ENCODE data around the gene FLRT1.

FLRT1 gene

DNA sequence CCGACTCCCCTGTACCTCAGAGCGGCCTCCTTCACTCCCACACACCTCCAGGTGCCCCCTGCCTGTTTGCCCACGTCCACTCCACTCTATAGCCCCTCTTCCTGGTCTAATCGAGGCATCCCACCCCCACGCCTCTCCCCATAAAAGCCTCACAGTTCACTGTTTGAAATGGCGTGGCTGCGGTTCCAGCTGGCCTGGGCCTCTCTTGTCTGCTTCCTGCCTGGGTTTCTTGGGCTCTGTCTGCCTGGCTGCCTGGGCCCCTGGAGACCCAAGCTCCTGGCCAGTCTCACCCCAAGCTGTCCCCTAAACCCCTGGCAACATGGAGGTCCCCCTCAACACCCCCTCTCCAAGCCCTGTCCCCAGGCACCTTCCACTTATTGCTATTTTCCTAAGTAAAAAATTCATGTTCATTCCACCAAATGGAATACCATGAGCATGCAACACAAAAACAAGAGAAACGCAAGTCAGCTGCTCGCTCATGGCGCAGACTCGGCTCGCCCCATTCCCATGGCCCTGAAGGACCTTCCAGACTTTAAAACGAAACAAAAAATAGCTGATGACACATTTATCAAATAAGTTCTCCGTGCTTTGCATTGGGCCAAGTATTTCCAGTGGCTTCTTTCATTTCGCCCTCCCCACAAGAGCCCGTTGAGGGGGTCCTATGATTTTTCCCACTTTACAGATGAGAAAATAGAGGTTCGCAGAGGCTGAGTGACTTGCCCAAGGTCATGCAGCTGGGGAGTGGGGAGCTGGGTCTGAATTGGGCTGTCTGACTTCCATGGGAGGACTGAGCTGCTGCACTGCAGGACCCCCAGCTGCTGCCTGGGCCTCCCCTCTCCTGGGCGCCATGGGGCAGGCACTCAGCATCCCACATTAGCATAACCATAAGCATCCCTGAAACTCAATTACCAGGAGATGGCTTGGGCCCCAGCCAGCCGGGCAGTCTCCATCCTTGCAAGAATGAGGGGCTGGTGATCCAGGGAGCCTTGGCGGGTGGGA is 11.7 kb upstream of the FLRT1 start:
- DNase-seq (ENCODE audit: low read depth): no peak

DNA sequence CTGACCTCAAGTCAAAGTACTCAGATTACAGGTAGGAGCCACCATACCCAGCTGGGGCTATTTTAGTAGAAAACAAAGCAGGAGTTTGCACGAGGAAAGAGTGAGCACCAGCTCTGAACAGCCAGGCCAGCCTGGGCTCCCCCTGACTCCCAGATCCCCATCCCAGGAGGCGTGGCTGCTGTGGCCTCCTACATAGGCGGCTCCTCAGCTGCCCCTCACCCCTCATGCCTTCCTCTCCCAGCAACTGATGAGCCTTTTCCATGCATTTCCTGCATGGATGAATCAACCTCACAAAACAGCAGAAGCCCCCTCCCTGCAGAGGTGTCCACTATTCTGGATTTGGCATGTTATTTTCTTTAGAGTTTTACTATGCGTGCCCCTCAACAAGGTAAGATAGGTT is 10.5 kb upstream of the FLRT1 start:
- no peak for DNase-seq (ENCODE audit: low read depth)

DNA sequence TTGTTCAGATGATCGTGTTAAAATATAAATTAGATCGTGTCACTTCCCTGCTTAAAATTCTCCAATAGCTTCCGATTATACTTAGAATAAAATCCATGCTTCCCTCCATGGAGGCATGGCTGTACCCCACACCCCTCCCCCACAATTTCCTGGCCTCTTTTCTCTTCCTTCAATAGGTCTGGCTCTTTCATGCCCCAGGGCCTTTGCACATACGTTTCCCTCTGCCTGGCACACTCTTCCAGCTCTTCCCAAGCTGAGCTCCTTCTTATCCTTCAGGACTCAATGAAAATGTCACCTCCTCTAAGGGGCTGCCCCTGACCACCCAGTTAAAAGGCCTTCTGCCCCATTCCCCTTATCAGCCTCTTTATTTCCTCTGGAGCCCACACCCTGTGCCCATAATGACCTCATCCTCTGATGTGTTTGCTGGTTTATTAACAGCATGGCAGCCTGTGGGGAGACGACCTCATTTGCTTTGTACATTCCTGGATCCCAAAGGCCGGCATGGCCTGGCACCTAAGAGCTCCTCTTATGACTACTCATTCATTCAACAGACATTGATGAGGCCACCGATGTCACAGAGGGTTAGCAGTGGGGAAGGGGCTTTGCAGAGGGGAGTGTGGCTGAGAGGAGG is 9.0 kb upstream of the FLRT1 start:
- DNase-seq (ENCODE audit: low read depth): no peak

DNA sequence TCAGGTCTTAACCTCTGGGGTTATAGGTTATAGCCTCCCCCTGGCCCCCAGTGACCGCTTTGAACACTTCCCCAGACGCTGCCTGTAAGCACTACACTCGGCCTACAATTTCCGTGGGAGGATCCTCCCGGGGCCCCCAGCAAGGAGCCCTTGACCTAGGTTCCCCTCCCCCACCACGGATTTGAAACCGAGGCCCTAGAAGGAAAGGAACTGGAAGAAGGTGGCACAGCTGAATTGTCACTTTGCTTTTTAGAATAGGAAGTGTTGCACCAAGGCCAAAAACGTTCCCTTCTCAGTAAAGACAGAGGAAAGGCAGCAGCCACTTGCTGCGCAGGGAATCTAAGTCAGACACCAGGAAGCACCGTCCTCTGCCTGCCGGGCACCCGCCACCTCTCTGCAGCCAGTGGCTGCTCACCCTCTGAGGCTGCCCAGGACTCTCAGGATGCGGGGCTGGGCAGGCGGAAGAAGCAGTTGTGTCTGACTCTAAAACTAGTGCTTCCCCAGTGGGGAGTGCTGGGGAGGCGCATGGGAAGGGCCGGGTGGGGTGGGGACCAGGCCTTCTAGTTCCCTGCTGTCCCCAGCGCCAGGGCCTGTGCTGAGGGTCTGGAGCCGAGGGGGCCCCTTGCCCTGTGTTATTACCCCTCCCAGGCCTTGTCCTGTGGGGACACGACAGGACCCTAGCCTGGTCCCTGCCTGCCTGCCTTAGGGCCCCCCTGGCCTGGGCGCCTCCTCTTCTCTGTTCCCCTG is 7.9 kb upstream of the FLRT1 start:
- no peak for DNase-seq (ENCODE audit: low read depth)

DNA sequence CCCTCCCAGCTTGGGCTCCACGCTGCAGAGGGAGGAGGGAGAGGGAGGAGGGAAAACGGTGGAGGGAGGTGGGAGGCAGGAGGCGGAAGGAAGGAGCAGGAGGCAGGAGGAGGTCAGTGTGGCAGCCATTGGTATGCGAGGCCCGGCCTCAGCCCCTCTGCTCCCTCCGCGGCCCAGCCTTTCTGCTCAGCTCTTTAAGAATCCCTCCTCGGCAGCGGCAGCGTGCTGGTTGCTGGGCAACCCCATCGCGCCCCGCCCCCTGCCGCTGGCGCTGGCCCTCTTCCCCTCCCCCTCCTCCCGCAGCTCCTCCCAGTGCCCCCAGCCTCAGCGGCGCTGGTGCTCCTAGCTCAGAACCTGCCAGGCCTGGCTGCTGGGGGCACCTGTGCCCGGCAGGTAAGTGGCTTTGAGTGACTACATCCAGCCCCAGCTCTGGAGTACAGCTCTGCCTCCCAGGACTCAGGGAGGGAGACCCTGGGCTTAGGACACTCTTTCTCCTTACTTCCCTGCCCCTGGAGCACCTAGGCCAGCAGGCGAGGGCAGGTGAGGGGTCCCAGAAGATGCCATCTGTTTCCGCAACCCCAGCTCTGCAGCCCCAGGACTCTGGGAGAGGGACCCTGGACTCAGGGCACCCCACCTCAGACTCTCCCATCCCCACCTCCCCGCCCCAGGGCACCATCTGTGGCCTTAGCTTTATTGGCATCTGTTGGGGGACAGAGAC is 7.2 kb upstream of the FLRT1 start:
- no peak for DNase-seq (ENCODE audit: low read depth)

DNA sequence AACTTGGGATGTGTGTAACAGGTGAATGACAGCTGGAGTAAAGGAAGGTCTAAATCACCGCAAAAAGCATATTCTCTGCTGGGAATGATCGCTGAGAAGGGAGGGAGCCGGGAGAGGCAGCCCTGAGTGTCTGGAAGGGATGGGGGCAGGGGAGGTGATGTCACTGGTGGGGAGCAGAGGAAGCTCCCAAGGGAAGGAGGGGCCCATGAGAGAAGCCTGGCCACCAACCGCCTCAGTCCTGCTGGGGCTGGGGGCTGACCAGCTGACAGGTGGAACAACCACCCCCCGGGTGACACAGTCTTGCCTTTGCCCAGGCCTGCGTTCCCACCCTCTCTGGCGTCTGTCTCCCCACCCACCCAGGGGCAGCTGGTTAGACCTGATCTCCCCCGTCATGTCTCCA is 6.0 kb upstream of the FLRT1 start:
- DNase-seq (ENCODE audit: low read depth): no peak

DNA sequence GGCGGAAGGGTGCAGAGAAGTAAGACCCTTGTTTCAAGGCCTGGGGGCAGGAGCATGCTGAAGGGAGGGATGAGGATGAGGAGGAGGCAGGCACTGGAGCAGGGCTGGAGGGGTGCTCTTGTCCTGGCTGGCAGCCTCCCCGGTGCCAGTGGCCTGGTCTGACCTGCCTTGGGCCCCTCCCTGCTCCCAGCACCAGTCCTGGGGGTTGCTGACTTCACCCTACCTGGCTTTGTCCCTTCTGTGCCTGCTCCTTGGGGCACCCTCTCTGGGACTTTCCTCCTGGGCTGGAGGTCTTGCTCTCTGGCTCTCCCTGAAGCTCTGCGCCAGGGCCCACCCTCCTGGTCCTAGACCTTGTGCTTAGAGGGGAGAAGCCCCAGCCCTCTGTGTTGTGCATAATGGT is 4.7 kb upstream of the FLRT1 start:
- DNase-seq (ENCODE audit: low read depth): no peak

DNA sequence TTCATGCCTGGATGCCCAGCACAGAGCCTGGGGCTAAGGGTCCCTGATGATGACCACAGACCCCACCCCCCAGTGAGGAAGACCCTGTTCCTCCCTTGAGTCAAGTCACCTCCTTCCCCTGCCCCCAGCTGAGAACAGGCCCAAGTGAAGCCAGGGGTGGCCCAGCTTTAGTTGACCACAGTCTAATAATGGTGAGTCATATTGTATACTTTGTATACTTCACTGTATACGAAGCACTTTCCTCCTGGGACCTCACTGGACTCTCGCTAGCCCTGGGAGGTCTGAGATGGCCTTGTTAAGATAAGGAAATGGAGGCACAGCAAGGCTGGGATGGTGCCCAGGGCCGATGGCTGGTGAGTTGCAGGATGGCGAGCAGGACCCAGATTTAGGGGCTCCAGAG is 3.7 kb upstream of the FLRT1 start:
- DNase-seq (ENCODE audit: low read depth): no peak

DNA sequence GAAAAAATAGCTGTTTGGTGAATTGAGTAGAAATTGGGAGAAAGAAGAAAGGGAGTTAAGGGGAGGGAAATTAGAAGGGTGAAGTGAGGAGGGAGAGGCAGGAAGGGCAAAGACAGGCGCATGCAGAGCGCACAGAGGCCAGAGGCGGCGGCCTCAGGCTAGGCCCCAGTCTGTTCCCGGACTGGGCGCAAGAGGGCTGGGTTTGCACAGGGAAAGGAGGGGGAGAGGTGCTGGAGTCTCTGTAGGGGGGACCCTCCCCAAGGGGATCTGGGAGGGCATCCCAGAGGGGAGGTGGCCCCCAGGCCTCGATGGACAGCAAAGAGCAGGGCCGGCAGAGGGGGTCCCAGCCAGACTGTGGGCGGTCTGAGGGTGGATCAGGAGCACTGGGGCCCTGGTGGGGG is 1.3 kb upstream of the FLRT1 start:
- no peak for DNase-seq (ENCODE audit: low read depth)

DNA sequence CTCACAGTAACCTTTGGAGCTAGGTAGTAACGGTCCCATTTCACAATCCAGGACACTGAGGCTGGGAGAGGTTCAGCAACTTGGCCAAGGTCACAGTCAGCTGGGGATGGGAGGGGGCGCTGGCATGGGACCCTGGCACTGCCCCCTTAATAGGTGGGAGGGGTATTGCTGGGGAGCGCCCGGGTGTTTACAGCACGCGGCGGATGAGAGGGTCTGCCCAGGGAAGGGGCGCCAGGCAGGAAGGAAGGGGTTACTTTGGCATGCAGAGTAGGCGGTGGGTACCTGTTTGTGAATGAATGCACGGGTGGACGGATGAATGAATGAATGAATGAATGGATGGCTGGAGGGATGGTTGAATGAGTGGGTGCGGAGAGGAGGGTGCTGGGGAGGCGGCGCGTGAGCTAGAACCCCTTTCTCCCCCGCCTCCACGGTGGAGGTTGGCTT is 628 bp upstream of the FLRT1 start:
- DNase-seq (ENCODE audit: low read depth): no peak

DNA sequence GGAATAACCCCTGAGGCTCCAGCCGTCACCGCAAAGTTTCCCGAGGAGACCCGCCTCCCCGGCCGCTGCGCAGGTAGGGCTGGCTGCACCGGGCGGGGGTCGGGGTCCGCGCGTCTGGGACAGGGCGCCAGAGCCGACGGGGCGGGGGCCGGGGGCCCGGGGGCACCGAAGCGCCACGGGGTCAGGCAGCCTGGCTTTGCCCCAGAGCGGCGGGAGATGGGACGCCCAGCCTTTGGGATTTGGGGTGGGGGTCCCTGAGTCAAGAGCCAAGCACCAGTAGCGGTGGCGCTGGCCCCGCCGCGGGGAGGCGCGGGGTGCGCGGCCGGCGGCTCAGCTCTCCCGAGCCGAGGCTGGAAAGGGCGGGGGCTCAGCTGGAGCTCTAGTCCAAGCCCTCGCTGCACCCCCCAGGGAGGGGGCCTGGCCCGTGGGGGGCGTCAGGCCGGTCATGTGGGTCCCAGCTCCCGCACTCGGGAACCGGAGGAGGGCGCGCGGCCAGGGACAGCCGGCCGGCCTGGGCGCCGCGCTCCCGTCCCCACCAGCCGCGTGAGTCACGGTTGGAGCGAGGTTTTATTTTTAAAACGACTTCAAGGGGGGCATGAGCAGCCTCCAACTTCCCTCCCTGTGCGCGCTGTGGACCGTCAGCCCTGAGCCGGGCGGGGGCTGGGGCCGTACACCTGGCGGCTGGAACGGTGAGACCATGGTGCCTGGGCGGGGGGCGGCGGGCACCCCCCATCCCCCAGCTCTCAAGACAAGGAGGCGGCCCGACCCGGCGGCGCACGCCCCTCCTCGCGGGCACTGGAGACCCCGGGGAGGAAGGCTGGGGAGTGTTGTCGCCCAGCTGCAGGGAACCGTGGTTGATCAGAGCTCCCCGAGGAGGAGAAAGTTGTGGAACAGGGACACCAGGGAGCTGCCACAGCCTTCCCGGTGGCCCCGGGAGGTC is 626 bp downstream of the FLRT1 start:
- DNase-seq (ENCODE audit: low read depth): no peak

DNA sequence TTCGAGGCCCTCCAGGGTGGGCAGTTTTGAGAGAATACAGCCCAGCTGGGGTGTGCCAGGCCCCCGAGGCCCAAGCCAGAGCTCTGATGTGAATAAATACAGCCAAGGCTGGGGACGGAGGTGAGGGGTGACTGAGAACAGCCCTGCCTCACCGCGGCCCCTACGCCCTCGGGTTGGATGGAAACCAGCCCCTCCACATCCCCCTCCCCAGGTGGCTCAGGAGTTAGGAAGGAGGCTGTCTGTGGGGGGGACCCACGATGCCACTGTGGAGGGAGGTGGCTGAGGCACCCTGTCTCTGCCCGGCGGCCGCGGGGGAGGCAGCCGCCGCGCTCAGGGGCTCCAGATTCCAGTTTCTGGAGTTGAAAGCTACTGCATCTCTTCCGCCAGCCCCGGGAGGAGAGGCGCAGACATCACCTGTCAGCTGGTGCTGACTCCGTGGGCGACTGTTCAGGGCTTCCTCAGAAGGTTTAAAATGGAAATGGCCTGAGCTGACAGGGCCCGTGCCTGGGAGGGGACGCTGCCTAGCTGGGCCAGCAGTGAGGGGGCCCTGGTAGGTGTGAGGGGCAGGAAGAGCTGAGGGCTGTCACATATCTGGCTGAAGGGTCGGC is 1.4 kb downstream of the FLRT1 start:
- DNase-seq (ENCODE audit: low read depth): no peak

DNA sequence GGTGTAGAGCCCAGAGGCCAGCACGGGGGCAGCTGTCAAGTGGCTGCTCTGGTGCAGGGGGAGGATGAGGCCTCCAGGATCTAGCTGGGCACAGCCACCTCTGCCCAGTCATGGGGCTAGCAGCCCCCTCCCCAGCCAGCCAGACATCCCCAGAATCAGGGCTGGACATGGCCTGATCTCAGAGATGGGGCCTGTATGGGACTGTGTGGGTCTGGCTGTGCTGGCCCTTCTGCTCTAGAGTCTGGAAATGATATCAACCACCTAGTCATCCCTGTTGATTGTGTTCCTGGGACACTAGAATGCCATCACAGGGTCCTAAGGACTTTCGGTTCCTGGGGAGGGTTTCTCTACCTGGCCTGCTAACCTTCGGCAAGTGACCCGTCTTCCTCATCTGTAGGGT is 2.8 kb downstream of the FLRT1 start:
- DNase-seq (ENCODE audit: low read depth): no peak

DNA sequence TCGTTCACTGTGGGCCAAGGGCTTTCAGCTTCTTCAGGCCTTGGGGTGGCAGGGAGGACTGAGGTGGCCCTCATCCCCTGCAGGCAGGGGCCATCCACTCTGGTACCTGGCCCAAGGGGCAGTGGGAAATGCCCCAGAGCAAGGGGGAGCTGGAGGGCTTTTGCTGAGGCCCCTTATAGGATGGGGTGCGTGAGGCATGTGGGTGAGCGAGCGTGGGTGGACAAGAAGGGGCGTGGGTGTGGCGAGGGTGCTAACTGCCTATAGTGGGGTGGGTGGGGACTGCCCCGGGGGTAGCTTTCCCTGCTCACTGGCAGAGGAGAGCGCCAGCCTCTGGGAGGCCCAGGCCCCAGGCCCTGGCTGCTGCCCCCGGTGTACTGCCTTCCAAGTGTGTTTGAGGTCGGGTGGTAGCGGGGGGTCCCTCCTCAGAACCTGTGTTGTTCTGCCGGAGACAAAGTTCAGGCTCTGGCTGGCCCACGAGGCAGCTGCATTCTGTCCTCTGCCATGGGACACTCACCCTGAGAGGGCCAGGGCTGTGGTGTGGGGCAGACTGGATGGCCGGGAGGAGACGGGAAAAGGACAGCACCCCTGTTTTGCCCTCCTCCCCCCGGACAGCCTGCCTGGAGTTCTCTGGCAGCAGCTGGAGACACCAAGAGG is 3.4 kb downstream of the FLRT1 start:
- no peak for DNase-seq (ENCODE audit: low read depth)

DNA sequence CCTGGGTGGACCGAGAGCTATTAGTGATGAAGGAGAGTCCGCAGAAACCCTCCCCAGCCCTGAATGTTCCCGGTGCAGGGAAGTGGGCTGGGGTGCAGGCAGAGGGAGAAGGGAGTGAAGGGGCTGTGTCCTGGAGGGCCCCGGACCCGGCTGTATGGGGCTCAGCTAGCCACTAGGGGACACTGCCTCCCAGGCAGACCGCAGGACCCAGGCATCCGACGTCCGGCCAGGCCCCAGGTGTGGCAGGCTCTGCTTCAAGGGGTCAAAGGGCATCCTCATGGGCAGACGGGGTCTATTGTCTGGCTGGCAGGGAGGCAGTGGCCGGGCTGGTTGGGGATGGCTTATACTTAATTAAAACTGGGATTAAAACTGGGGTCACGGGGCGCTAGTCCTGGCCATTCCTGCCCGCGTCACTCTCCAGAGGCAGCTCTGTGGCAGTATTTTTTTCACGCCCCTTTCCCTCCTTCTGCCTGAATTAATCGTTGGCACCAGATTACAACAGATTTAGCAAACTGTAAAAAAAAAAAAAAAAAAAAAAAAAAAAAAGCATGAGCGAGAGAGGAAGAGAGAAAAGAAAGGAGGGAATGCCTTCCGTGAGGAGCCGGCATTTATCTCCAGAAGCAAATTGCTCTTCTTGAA is 5.1 kb downstream of the FLRT1 start:
- DNase-seq (ENCODE audit: low read depth): no peak

DNA sequence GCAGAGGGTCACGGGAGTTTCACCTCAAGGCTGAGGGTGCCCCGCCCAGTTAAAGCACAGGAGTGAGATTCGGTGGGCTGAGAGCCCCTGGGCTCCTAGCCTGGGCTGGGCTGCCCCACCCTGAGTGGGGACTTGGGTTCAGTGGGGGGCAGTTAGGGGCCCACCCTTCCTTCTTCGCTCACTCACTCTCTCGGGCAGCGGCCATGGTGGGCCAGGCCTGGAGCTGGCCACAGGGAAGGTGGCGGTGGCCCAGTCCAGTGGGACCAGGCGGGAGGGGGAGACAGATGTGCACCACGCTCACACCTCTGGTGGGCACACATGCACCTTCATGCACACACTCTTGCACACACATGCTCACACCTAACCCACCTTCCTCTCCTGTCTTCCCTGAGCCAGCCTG is 6.1 kb downstream of the FLRT1 start:
- no peak for DNase-seq (ENCODE audit: low read depth)

DNA sequence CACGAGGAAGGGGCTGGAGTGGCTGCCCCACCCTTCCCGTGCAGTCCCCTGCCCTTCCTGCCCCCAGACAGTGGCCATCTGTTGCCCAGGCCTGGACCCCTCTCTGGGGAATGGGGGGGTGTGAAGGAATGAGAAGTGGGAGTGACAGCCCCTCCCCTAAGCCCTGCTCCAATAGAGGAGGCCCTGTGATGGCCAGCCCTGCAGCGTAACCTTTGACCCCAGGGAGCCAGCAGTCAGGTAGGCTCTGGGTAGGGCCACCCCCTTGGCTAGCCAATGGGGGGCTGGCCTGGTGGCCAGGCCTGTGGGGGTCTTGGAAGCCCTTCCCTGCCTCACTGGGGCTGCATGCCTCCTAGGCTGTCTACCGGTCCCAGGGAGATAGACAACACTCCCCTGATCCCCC is 6.6 kb downstream of the FLRT1 start:
- no peak for DNase-seq (ENCODE audit: low read depth)

DNA sequence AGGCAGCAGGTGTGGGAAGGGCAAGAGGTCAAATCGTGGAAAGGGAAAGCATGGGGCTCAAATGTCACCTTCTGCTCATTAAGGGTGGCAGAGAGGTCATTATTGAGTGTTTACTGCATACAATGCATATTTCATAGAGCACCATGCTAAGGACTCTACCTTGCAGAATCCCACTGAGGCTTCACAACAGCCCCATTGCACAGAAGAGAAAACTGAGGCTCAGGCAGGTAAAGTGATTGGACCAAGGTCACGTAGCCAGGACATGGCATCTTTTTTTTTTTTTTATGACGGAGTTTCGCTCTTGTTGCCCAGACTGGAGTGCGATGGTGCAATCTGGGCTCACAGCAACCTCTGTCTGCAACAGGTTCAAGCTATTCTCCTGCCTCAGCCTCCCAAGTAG is 7.8 kb downstream of the FLRT1 start:
- DNase-seq (ENCODE audit: low read depth): no peak

DNA sequence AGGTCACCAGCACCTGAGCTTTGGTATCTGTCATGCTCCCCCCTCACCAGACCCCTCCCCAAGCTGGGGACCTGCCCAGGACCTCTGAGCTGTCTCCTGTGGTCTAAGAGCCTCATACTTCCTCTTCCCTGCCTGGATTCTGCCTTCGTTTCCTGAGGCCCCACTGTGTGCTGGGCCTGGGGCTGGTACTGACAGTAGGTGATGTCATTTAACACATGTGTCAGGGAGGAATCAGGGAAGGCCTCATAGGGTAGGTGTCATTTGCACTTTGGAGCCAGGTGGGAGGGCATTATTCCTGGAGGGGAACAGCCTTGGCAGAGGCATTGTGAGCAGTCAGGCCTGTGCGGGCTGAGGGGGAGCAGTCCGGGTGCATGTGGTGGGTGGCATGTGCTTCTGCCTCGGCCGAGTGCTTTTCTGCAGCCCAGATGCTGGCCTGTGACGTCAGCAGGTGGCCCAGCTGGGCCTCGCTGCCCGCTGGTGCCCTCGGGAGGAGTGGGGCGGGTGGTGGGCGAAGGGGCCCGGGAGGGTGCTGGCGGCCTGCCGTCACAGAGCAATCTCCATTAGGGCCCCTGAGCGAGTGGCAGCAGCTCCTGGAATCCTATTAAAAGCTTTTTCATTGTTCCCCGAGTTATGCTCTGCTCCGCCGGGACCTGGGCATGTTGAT is 9.1 kb downstream of the FLRT1 start:
- no peak for DNase-seq (ENCODE audit: low read depth)

Measured in T follicular helper cell (primary cell).